Stimulated activated CD8-positive, alpha-beta memory T cell treated with anti-CD3 and anti-CD28 coated beads, Interleukin-7, amount 100 ng/mL, for 48 hours (primary cell): ENCODE measurements around the gene S1PR4.
"Not testable (repeated sequence)": the region's sequence is repeated elsewhere in the genome, so short reads cannot be mapped to it uniquely, and the experiment has no call there.

ENCODE experiments used
- DNase-seq, 2 donors: peaks; one replicate each; pipeline ENCODE4 v3.0.0-alpha.2; 2020; ENCODE audit warnings: low read depth in 1 of 2; ENCODE audit errors: extremely low read depth in 1 of 2

S1PR4 gene

DNA sequence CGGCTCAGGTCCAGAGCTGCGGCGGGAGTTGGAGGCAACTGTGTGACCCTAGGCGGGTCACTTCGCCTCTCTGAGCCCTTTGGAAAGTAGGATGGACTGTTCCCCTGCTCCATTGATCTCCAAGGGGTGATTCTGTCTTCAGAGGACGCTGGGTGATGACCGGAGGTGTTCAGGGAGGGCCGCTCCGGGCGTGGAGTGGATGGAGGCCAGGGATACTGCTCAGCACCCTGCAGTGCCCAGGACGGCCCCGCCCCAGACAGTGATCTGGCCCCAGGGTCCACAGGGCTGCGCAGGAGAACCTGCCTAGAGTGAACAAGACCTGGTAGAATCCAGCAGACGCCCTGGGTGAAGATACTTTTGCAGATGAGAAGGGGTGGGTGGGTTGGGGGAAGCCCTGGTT, 14.1 kb downstream of the S1PR4 start:
- no peak for DNase-seq

DNA sequence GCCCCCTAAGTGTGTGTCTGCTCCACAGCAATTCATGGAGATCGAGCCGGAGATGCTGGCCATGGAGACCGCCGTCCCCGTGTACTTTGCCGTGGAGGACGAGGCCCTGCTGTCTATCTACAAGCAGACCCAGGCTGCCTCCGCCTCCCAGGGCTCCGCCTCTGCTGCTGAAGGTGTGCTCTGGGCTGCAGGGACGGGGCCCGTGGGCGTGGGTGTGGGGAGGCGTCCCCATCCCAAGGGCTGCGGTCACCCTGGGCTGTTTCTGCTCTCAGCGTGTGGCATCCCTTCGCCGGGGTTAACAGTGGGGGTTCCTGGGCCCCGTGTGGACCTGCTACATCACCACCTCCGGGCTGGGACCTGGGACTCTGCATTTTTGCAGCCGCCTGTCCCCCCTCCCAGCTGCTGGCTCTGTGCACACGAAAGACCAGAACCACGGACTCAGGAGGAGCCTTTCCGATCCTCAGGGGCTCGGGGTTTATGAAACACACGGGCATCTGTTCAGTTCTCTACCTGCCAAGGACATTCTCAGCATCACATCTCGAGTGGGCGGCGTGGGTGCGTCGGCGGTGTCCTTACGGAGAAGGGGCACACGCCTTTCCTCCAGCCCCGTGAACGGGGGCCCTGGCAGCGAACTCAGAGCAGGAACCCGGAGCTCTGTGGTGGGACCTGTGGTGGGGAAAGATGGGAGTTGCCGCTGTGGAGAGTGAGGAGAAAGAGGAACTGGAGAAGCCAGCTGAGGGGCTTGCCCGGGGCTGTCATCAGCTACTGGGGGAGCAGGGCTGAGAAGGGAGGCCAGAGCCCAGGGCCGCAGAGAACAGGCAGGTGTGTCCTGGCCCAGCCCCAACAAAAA, 14.9 kb downstream of the S1PR4 start:
- no peak for DNase-seq

GRCh38 chr19:3194106-3195087, 15.8 kb downstream of the S1PR4 start:
- DNase-seq: no peak

DNA sequence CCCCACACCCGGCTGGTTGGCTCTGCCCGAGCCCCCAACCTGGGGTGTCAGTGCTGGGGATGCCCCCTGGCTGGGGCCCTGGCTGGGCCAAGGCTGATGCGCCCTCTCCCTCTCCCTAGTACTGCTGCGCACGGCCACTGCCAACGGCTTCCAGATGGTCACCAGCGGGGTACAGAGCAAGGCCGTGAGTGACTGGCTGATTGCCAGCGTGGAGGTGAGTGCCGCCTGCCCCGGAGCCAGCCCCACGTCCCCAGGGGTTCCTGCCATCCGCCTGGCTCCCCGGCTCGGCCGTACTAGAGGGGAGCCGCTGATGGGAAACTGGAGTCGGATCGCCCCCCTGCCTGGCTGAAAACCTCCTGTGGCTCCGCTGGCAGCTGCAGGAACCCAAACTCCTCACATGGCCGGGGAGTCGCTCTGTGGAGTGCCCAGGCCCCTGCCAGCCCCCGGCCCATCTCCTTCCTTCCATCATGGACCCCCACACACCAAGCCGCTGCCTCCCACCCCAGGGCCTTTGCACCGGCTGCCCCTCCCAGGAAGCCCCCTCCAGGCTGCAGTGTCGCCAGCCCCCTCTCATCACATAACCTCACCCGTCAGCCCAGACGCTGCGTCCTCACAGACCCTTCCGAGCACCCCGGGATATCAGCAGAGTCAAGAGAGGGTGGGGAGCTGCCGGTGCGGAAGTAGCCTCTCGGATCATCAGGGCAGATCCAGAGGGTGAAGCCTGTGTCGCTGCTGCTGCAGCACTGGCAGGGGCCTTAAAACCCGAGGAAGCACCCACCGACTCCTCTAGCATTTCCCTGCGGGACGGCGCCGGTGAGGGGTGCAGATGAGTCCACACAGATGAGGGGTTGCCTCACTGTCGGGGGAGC, 17.7 kb downstream of the S1PR4 start:
- no peak for DNase-seq

GRCh38 chr19:3196933-3197205, 18.3 kb downstream of the S1PR4 start:
- DNase-seq: no peak

DNA sequence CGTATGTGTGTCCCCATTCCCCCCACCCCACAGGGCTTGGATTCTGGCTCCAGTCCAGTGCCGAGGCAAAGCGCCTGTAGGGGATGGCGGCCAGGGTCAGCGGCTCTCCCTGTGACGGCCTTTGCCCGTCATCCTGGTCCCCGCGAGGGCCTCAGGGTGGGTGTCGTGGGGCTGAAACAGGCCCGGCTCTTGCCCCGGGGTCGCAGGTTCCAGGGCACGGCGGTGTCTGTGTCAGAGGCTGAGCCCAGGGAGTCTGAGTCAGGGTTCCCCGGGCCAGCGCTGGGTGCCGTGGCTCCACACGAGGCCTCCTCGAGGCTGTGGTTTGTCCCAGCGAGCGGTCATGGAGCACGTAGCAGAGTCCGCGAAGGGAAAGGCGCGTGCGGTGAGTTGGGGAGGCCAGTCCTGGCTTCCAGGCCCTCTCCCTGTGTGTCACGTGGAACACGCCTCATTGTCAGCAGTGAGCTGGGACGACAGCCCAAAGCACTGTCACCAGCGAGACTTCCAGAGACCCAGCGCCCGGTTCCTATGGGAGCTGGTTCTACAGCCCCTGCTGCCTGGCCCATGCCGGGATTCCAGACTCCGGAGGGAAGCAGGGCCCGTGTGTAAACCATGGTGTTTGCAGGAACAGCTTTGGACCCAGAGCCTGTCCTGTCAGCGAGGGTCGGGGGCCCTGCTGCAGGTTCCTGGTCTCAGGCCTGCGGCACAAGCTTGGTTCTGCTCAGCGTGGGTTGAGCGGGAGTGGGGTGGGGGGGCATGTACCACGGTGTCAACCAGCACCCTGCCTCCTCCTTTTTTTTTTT, 20.5 kb downstream of the S1PR4 start:
- no peak for DNase-seq

DNA sequence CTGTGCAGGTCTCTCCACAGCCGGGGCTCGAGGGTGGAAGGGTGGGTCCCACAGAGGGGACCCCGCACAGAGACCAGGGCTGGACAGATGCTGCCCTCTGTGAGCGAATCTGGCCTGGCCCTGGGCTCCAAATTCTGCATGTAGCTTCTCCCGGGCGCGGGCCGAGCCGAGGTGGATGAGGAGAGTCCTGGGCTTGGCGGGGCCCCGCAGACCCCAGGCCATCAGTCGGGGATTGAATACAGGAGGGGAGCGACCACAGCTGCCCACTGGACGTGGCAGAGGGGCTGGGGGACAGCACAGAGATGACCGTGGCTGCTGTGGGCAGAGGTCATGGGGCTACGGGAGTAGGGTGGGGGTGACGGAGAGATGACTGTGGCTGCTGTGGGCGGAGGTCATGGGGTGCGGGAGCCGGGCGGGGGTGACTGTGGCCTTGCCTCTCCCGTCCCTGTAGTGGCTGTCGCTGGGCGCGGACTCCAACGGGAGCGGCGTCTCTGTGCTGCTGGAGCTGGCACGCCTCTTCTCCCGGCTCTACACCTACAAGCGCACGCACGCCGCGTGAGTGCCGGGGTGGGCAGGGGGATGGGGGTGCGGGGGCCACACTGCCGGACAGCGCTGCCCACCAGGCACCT, 22.6 kb downstream of the S1PR4 start:
- no peak for DNase-seq

DNA sequence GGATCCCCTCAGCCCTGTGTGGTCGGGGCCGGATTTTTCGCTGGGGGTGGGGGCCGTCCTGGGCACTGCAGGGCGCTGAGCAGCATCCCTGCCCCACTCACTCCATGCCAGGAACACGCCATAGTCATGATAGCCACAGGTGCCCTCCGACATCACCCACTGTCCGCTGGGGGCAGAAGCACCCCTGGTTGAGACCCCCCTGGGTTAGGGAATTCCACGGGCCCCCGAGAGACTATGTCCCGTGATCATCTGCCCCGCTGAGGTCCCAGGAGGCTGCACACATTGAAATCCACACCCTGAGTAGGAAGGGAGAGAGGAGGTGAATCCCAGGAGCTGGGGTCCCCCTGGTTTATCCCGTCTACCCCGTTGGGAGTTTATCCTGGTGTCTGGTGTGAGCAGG, 23.3 kb downstream of the S1PR4 start:
- no peak for DNase-seq

DNA sequence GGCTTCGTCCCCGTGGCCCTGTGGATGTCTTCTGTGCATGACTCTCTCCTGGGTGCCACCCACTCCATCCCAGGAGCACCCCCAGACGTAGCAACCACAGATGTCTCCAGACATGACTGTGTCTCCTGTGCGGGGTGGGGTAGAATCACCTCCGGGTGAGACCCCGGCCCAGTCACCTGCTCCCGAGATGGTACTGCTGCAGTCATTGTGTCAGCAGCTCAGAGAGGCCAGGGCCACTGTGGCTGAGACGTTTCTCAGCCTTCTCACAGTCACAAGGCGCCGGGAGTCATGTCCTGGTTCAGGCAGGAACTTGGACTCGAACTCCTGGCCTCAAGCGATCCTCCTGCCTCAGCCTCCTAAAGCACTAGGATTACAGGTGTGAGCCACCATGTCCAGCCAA, 23.8 kb downstream of the S1PR4 start:
- DNase-seq: no peak

DNA sequence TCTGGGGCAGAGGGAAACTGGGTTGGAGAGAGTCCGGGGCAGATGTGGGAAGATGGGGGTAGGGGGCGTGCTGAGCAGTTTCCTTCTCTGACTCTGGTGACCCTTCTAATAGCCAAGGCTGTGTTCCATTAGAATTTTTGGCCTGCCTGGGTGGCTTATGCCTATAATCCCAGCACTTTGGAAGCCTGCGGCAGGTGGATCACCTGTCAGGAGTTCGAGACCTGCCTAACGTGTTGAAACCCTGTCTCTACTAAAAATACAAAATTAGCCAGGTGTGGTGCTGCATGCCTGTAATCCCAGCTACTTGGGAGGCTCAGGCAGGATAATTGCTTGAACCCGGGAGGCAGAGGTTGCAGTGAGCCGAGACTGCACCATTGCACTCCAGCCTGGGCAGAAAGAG, 24.3 kb downstream of the S1PR4 start:
- not testable (repeated sequence) for DNase-seq

DNA sequence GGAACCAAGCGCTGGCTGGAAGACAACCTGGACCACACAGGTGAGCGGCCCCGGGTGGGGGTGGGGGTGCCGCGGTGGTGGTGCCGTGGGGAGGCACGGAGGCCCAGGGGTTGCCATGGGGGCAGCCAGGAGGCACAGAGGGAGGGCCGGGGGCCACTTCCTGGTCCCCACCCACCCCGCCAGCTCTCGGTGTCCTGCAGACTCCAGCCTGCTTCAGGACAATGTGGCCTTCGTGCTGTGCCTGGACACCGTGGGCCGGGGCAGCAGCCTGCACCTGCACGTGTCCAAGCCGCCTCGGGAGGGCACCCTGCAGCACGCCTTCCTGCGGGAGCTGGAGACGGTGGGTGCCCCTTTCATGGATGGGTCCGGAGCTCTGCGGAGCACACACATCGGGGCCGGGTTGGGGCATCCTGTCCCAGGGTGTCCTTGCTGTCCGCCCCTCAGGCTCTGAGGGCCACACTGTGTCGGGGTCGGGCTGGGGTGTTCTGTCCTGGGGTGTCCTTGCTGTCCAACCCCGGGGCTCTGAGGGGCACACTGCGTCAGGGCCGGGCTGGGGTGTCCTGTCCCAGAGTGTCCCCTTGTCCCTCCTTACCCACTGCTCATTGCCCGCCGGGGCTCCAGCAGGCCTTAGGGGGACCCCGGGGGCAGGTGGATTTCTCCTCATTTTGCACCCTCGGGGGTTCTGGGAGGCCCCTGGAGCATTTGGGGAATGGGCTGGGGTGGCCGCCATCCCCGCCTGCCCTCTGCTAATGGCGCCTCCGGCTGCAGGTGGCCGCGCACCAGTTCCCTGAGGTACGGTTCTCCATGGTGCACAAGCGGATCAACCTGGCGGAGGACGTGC, 25.5 kb downstream of the S1PR4 start:
- DNase-seq: no peak

GRCh38 chr19:3204646-3205275, 26.2 kb downstream of the S1PR4 start:
- DNase-seq: no peak

- DNase-seq: no peak
These were observed 27.8 kb downstream of the S1PR4 start for GRCh38 chr19:3206216-3206953.

DNA sequence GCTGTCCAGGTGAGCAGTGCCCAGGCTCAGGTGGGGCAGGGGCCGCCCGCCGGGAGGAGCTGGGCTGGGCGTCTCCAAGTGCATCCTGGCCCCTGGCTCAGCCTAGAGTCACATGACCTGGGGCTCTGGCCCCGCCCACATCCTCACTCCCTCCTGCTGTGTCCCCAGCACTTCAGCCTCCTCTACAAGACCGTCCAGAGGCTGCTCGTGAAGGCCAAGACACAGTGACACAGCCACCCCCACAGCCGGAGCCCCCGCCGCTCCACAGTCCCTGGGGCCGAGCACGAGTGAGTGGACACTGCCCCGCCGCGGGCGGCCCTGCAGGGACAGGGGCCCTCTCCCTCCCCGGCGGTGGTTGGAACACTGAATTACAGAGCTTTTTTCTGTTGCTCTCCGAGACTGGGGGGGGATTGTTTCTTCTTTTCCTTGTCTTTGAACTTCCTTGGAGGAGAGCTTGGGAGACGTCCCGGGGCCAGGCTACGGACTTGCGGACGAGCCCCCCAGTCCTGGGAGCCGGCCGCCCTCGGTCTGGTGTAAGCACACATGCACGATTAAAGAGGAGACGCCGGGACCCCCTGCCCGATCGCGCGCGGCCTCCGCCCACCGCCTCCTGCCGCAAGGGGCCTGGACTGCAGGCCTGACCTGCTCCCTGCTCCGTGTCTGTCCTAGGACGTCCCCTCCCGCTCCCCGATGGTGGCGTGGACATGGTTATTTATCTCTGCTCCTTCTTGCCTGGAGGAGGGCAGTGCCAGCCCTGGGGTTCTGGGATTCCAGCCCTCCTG, 29.1 kb downstream of the S1PR4 start:
- no peak for DNase-seq

GRCh38 chr19:3208317-3209207, 30.0 kb downstream of the S1PR4 start:
- DNase-seq: no peak
